ENCODE data around the gene BRD7. TPM values are rescaled to one million over a fixed set of nuclear protein-coding genes. Genes with fewer than 3 reads are reported as not detected.
A peak's percentile ranks its signal among the peaks of the same experiment; 100 is the strongest.

BRD7 gene
- total RNA-seq, 4 donors from 2014 or later, result 41.4 to 56.0 (median 46.8) TPM

GRCh38 chr16:50274326-50275097, 94.3 kb downstream of the BRD7 start:
- Histone ChIP-seq H3K4me3 (replicated peaks in 1 of 3) (no peak overlapping the region), H3K4me1 (no peaks in the 10 kb centered on the region)
- 92 to 95% methylated on average over 11 to 17 of the region's 18 CpGs for WGBS, 2 donors

GRCh38 chr16:50273888-50274325, 94.9 kb downstream of the BRD7 start:
- no peaks in the 10 kb centered on the region for H3K4me1 ChIP-seq
- DNase-seq, result no peak
- 73 to 87% methylated on average over 13 of the region's 13 CpGs for WGBS, 2 donors
- H3K27me3 ChIP-seq, result no peaks in the 10 kb centered on the region
- no peak overlapping the region for H3K27ac ChIP-seq
- intact Hi-C loops (cut with DNase I), result no loop called here
- H3K36me3 ChIP-seq, result no peaks in the 10 kb centered on the region
- no peaks in the 10 kb centered on the region for H3K9me3 ChIP-seq
- TF ChIP-seq CTCF (IDR thresholded peaks at IDR 0.05) (no peak), POLR2A (IDR thresholded peaks at IDR 0.05) (no peak)
- no peak overlapping the region for H3K4me3 ChIP-seq (replicated peaks in 1 of 3)

More at GRCh38 chr16:50274326-50275097, 94.3 kb downstream of the BRD7 start:
- Histone ChIP-seq H3K27ac (peak overlapping the region in 1 of 3 donors; percentile 36), H3K27me3 (no peaks in the 10 kb centered on the region), H3K36me3 (no peaks in the 10 kb centered on the region), H3K9me3 (no peaks in the 10 kb centered on the region)
- peak in 1 of 2 donors; percentile 6 for DNase-seq
- TF ChIP-seq CTCF (IDR thresholded peaks at IDR 0.05), result no peak
- no peak for TF ChIP-seq POLR2A (IDR thresholded peaks at IDR 0.05)
- intact Hi-C loops (cut with DNase I), result no loop called here

GRCh38 chr16:50273382-50273690, 95.5 kb downstream of the BRD7 start:
- Histone ChIP-seq H3K9me3 (no peaks in the 10 kb centered on the region), H3K4me1 (no peaks in the 10 kb centered on the region), H3K4me3 (replicated peaks in 1 of 3) (no peak overlapping the region), H3K36me3 (no peaks in the 10 kb centered on the region), H3K27ac (no peak overlapping the region), H3K27me3 (no peaks in the 10 kb centered on the region)
- TF ChIP-seq POLR2A (IDR thresholded peaks at IDR 0.05) (no peak), CTCF (IDR thresholded peaks at IDR 0.05) (no peak)
- intact Hi-C loops (cut with DNase I), result no loop called here
- WGBS, 2 donors, result 100% methylated on average over 1 of the region's 2 CpGs
- no peak for DNase-seq

- no peaks in the 10 kb centered on the region for H3K4me1 ChIP-seq
- TF ChIP-seq POLR2A (IDR thresholded peaks at IDR 0.05), result no peak
- TF ChIP-seq CTCF (IDR thresholded peaks at IDR 0.05), result no peak
- intact Hi-C loops (cut with DNase I), result no loop called here
- no peaks in the 10 kb centered on the region for H3K9me3 ChIP-seq
- H3K36me3 ChIP-seq, result no peaks in the 10 kb centered on the region
- H3K27me3 ChIP-seq, result no peaks in the 10 kb centered on the region
- no peak overlapping the region for H3K4me3 ChIP-seq (replicated peaks in 1 of 3)
- no peak overlapping the region for H3K27ac ChIP-seq
- no peak for DNase-seq
- 89 to 96% methylated on average over 3 of the region's 5 CpGs for WGBS, 2 donors
Observed at GRCh38 chr16:50272687-50273381, 96.0 kb downstream of the BRD7 start.

GRCh38 chr16:50272111-50272571, 96.6 kb downstream of the BRD7 start:
- intact Hi-C loops (cut with DNase I), result no loop called here
- WGBS, 2 donors, result 89% methylated on average over 5 of the region's 7 CpGs; no CpG with 5 or more reads in 1 of the 2 donors
- Histone ChIP-seq H3K36me3 (no peaks in the 10 kb centered on the region), H3K27ac (no peak overlapping the region), H3K27me3 (no peaks in the 10 kb centered on the region), H3K9me3 (no peaks in the 10 kb centered on the region), H3K4me3 (replicated peaks in 1 of 3) (no peak overlapping the region), H3K4me1 (no peaks in the 10 kb centered on the region)
- no peak for DNase-seq
- TF ChIP-seq CTCF (IDR thresholded peaks at IDR 0.05) (no peak), POLR2A (IDR thresholded peaks at IDR 0.05) (no peak)
